ENCODE results near the gene MLLT10.
"Not testable (repeated sequence)": the region's sequence is repeated elsewhere in the genome, so short reads cannot be mapped to it uniquely, and the experiment has no call there.

MLLT10 gene

DNA sequence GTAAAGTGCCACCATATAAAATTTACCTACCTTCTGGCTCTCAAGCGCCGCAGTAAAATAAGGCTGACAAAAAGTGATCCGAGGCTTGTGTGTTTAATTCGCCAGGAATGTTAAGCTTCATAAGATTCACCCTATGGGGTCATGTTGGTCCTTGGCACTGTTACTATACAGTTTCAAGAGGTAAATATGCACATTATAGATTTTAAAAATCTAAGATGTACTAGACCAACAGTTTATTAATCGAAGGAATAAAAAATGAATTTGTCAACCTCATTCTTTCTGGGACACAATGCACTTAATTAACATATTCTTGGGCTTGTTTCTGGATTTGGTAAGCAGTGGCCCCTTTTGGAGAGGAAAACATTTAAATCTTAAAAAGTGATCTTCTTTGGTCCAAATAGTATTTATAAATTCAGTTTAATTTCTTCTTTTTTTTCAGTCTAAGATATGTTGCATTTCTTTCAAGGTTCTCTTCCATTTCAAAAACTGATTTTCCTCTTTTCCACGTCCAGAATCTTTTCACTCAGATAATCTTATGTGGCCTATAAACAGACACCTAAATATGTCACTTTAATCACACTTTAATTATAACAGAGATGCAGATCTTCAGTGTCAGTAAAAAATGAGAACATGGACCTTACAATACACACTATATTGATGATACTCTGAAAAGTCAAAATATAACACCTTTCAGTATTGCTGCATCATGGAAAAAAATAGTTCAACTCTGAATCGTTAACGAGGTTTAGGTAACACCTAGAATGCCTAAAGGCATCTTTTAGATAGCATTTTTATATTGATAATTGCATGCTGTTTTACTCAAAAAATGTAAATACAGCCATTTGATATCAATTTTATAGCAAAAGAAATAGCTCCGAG, 4.8 kb upstream of the MLLT10 start:
- no peak for DNase-seq

DNA sequence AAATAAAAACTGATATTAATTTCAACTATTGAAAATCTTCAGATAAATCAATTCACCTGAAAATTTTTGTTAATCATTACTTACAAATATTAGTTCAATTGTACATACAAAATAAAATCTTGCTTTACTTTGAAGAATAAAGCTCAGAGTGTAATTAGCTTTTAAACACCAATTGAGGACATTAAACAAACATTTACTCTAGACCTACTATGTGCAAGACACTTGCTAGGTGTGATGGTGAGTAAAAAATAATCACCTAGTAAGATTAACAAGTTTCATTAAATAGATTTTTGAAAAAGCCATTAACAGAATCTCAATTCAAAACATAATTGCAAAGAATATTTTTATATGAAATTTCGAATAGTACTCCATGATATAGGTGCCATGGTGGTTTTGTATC, 3.9 kb upstream of the MLLT10 start:
- DNase-seq, result no peak

DNA sequence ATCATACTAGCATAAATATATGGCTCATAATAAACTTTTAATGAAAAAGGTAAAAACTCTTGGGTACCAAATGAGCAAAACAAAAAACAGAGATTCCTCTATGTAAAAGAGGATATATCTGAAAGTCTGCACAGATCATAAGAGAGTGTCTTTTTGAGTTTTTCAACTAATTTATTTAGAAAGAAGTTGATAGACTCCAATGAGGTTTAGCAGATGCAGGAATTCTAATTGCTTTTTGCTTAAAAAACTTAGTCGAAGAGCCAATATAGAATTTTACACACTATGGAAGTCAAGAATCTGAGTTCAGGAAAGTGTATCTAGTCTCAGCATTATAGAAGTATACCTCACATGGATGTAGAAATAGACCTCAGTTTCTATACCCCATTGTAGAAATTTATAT, 3.4 kb upstream of the MLLT10 start:
- no peak for DNase-seq

DNA sequence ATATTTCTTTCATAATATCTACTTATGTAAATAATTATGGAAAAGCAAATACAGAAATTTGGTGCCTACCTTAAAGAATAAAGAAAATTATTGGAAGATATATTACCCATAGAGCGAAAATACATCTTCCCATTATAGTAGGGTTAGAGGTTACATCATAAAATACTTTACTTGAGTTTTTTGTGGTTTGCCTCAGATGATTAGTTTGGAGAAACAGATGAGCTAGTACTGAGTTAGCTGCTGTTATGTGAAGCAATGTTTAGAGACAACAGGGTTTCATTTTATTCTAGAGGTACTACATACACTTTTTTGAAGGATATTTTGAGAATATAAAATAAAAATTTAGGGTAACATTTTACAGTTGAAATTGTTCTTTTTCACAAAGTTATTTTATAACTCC, 2.9 kb upstream of the MLLT10 start:
- no peak for DNase-seq

DNA sequence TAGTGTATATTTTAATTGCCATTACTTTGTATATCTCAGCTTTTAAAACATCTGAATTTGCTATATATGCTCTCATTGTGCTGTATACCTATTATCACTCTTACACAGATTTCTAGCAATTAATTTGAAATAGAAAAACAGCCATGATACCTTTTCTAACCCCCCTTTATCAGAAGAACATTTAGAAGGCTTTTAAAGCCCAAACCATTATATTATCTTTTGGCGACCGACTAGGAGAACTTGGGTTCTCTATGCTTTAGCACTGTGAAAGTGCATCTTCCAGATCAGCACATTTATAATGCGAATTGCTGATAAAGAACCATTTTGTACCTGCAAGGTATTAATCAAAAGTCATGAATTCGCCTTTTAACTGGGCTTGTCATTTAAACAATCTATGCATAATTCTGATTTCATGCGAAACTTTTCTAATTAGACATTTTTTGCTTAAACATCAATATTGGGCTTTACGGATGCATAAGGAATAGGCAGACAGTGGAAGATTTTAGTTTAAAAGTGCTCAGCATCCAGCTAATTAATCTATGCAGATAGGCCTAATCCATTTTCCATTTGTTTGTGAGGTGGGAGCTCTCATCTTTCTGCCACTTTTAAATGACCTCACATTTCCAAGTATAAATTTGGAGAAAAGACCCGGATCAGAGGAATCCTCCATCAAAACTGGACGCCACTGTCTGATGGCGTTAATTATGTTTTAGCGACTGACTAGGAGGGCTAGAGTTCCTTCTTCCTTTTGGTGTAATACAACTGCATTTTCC, 1.2 kb upstream of the MLLT10 start:
- no peak for DNase-seq

DNA sequence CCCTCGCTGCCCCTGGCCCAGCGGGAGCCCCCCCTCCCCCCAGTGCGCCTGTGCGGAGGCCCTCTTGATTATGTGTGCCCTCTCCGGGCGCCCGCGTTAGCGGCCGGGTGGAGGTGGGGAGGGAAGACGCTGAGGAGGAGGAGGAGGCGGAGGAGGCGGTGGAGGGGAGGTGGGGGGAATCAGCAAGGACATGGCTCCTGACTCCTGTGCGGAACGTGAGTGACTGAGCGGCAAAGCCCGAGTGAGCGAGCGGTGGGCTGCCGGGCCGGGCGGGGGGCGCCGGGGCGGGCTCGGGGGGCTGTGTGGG, 201 bp downstream of the MLLT10 start:
- no peak for DNase-seq

DNA sequence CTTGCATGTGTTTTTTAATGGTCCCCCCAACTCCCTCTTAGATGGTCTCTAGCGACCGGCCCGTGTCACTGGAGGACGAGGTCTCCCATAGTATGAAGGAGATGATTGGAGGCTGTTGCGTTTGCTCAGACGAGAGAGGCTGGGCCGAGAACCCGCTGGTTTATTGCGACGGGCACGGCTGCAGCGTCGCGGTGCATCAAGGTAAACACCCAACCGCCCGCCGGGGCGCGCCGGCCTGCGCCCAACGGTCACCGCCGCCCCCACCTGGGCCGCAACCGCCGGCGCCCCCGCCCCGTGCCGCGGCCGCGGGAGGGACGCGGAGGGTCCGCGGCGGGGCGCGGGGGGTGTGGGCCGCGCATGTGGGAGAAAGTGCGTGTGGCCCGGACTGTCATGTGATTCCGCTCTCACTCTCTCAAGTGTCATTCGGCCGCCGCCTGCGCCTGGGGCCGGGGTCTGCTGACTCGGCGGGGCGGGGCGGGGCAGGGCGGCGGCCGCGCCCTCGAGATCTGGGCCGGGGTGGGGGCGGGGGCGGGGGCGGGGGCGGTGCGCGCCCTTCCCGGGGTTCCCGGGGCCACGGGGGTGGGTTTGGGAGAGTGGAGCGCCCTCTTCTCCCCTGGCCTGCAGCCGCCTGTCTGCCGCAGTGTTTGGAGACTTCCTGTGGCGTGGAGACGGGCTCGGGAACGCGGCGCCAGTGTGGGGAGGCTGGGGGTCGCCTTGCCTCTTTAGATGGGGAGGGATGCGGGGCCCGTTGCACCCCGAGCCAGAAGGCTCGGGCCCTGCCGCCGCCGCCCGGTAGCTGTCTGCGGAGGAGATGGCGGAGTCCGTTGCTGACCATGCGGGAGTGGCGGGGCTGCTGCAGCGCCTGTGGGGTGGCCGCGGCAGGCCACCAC, 817 bp downstream of the MLLT10 start:
- DNase-seq, result peak; percentile 39

DNA sequence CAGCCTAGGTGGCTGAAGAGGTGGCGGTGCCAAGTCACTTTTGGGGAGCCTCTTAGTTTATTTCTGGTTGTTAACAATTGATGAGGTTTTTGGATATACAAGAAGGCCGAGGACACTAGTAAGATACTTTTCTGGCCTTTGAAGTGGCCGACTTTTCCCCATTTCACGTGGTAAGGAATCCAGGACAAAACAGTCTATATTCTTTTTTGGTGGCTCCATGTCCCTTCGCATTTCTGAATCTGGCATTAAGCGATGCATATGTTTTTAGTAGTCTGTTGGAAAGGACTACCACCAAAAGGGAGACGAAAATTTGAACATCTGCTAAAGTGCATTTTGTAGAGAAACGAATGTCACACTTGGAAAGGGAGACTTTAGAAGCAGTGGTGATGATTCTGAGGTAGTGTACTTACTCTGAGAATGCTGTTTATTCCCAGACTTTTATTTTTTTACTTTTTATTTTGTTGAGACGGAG, 1.5 kb downstream of the MLLT10 start:
- DNase-seq, result no peak

DNA sequence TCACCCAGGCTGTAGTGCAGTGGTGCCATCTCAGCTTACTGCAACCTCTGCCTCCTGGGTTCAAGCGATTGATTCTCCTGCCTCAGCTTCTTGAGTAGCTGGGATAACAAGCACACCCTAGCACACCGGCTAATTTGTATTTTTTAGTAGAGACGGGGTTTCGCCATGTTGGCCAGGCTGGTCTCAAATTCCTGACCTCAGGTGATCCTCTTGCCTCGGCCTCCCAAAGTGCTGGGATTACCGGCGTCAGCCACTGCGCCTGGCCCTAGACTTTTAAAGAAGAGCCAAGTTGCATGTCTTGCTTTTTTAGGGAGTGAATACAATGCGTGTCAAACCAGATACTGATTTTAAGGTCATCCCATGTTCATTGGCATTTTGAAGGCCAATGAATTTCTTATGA, 1.9 kb downstream of the MLLT10 start:
- not testable (repeated sequence) for DNase-seq

DNA sequence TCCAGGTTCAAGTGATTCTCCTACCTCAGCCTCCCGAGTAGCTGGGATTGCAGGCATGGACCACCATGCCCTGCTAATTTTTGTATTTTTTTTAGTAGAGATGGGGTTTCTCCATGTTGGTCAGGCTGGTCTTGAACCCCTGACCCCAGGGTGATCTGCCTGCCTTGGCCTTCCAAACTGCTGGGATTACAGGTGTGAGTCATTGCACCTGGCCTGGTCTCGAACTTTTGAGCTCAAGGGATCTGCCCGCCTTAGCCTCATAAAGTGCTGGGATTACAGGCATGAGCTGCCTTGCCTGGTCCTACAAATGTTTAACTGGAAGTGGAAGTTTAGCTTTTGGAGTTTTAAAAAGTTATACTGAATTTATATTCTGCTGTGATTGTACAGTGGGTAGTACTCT, 2.8 kb downstream of the MLLT10 start:
- DNase-seq, result no peak

DNA sequence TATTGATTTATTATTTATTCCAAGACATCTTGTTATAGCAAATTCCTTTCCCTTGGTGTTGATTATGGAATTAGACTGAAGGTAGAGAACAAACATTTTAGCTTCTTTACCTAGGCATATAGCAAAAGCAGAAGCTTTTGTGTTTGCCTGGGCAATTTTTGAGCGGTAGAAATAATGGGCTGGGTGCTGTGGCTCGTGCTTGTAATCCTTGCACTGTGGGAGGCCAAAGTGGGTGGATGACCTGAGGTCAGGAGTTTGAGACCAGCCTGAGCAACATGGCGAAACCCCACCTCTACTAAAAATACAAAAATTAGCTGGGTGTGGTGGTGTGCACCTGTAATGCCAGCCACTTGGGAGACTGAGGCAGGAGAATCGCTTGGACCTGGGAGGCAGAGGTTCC, 6.7 kb downstream of the MLLT10 start:
- DNase-seq, result not testable (repeated sequence)

DNA sequence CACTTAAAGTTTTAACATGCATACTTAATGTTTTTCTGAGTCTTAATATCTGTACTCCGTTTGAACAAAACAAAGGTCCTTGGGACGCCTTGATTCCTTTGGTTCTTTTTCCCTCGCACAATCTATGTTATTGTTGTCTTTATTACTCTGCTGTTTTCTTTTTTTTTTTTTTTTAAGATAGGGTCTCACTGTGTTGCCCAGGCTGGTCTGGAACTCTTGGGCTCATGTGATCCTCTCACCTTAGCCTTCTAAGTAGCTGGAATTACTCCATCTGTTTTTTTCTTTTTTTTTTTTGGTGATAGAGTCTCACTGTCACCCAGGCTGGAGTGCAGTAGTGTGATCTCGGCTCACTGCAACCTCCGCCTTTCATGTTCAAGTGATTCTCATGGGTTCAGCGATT, 13.2 kb downstream of the MLLT10 start:
- no peak for DNase-seq

DNA sequence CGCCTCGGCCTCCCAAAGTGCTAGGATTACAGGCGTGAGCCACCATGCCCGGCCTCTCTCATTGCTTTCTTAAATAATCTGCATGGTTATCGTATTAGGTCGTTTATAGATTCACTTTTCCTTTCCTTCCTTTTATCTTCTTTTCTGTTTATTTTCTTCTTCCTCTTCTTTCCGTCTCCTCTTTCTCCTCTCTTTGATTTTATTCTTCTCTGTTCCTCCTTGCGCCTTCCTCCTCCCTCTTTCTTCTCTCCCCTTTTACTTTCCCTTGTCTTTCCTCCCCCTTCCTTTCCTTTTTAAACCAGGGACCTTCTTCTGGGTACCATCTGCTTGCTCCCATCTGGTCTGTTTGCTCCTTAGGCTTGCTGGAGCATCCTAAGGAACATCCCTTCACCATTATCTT, 18.6 kb downstream of the MLLT10 start:
- no peak for DNase-seq

DNA sequence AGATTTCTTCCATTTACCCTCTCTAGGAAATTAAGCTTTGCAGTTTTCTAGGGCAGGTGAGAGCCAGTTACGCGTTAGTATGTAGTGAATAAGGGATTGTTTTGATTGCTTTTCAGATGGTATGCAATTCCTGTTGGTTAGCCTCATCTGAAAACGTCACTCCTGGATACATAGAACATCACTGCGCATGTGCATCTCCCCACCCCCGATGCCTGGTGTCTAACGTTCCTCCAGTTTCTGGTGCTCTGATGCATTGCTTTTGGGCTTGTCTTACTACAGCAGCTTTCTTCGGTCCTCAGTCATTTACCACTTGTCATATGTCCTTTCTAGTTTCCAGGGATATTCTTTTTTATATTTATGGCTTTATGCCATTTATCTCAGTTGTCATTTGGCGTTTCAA, 22.5 kb downstream of the MLLT10 start:
- DNase-seq, result no peak

DNA sequence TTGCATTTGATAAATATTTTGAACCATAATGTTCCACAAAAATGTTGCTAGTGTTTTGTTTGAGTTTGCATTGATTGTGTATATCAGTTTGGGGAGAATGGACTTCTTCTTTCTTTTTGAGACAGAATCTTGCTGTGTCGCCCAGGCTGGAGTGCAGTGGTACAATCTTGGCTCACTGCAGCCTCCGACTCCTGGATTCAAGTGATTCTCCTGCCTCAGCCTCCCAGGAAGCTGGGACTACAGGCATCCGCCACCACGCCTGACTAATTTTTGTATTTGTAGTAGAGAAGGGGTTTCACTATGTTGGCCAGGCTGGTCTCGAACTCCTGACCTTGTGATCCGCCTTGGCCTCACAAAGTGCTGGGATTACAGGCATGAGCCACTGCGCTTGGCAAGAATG, 25.0 kb downstream of the MLLT10 start:
- not testable (repeated sequence) for DNase-seq

DNA sequence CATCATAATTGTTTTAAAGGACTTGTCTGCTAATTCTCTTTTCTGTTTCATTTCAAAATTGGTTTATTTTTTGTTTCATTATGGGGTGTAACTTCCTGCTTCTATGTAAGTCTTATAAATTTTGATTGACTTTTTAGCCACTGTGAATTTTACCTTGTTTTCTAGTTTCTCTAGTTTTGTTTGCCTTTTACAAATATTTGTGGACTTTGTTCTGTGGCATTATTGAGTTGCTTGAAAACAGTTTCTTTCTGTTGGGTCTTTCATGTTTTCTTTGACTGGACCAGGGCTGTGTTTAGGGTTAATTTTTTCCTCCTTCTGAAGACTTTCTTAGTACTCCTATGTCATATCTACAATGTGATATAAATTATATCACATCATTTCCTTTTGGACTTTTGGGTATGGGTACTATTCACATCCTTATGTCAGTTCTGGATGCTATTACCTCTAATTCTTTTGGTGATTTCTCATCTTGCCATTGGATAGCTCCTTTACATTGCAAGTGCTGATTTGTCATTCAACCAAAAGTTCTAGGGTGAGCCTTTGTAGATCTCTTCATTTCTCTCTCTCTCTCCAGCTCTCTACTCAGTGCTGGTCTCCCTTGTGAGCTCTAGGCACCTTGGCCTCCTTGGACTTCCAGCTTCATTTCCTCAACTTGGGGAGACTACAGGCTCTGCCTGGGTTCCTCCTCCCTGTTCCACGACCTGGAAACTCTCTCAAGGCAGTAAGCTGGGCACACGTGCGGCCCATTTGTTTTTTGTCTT, 36.9 kb downstream of the MLLT10 start:
- no peak for DNase-seq

DNA sequence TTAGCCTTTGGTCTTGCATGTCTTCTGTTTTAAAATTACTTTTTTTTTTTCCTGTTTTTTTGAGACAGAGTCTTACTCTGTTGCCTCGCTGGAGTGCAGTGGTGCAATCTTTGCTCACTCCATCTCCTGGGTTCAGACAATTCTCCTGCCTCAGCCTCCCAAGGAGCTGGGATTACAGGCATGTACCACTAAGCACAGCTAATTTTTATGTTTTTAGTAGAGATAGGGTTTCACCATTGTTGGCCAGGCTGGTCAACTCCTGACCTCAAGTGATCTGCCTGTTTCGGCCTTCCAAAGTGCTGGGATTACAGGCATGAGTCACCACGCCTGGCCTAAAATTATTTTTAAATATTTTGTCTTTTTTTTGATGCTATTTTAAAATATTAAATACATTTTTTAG, 38.5 kb downstream of the MLLT10 start:
- DNase-seq, result no peak

DNA sequence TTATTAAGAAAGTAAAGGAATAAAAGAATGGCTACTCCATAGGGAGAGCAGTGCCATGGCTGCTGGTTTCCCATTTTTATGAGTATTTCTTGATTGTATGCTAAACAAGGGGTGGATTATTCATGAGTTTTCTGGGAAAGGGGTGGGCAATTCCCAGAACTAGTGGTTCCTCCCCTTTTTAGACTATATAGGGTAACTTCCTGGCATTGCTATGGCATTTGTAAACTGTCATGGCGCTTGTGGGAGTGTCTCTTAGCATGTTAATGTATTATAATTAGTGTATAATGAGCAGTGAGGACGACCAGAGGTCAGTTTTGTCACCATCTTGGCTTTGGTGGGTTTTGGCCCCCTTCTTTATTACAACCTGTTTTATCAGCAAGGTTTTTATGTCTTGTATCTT, 40.5 kb downstream of the MLLT10 start:
- DNase-seq, result not testable (repeated sequence)

DNA sequence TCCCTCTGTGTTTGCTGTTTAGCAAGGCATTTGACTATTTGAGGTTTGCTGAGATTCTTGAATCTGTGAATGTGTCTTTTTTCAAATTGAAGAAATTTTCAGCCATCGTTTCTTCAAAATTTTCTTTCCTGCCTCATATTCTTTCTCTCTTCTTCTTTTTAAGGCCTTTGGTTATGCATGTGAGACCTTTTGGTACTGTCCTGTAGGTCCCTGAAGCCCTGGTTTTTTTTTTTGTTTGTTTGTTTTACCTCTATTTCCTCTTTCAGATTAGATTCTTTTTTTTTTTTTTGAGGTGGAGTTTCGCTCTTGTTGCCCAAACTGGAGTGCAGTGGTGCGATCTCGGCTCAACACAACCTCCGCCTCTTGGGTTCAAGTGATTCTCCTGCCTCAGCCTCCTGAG, 45.3 kb downstream of the MLLT10 start:
- DNase-seq, result no peak

DNA sequence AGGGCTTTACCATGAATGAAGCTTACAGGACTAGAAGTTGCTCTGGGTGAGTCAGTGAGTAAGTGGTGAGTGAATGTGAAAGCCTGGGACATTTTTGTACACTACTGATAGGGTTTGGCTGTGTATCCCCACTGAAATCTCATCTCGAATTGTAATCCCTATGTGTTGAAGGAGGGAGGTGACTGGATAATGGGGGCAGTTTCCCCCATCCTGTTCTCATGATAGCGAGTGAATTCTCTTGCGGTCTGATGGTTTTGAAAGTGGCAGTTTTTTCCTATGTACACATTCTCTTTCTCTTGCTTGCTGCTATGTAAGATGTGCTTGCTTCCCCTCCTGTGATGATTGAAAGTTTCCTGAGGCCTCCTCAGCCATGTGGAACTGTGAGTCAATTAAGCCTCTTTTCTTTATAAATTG, 47.4 kb downstream of the MLLT10 start:
- not testable (repeated sequence) for DNase-seq

DNA sequence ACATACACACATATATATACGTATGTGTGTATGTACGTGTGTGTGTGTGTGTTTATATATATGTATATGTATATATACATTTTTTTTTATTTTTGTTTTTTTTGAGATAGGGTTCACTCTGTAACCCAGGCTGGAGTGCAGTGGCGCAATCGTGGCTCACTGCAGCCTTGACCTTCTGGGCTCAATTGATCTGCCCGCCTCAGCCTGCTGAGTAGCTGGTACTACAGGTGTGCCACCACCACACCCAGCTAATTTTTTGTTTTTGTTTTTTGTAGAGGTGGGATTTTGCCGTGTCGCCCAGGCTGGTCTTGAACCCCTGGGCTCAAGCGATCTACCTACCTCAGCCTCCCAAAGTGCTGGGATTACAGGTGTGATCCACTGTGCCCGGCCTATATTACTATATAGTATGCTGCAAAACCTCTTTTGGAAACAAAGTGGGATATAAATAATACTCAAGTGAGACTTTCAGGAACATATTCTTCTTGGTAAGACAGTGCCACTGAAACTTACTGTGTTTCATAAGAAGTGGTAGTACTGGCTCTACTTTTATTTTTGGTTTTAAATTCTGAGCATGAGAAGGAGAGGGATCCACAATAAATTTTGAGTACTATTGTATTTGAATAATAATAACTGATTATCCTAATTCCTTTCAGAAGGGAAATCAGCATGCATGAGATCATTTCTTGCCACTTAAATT, 51.0 kb downstream of the MLLT10 start:
- no peak for DNase-seq

DNA sequence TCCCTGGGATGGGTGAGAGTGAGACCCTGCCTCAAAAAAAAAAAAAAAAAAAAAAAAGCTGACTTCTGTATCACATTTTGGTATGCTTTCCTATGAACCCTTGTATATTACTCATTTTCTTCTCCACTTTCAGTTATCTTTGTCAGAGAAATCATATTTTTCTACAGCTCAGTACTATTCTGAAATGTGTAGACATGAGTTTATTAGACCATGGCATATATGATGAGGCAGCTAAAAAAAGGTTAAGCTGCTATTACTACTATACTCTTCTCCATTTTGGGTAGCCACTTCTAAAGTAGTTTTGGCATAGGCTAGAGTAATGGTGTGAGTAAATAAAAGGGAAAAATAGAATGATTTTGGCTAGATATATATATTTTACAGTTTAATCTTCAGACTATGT, 53.4 kb downstream of the MLLT10 start:
- DNase-seq, result no peak

Data from activated CD4-positive, alpha-beta T cell treated with anti-CD3 and anti-CD28 coated beads for 1 hour (primary cell).